GM23338 (cell line): Measurements from ENCODE around the gene SYCP3. TPM values are rescaled to one million over a fixed set of nuclear protein-coding genes. Genes with fewer than 3 reads are reported as not detected.

Source experiments
- ATAC-seq: fragments of 200-7000 bp; cut with Tn5 transposase; 3 replicates; pipeline ENCODE4 v1.9.1; 2020
- DNase-seq: peaks from one replicate; pipeline ENCODE4 v3.0.0-alpha.2; 2015; ENCODE audit warnings: low spot score
- H2AFZ ChIP-seq: fragments of 200-600 bp; sonication (generic); 2 replicates; pipeline ENCODE4 v1.8.0; 2016; ENCODE audit warnings: antibody characterized with exemption, mild to moderate bottlenecking, moderate library complexity
- H3F3A ChIP-seq: fragments of 200-600 bp; sonication (generic); replicated peaks from 2 replicates; pipeline ENCODE4 v1.8.0; 2017; ENCODE audit warnings: antibody characterized with exemption, mixed run types, low read depth
- H3K27ac ChIP-seq: fragments of 200-600 bp; sonication (generic); 2 replicates; pipeline ENCODE4 v1.6.1; 2016; ENCODE audit warnings: low read depth
- H3K27me3 ChIP-seq: fragments of 200-600 bp; sonication (generic); 2 replicates; pipeline ENCODE4 v1.8.0; 2016; ENCODE audit warnings: mild to moderate bottlenecking, mixed run types, moderate library complexity; ENCODE audit not compliant: insufficient read depth
- H3K36me3 ChIP-seq: fragments of 200-600 bp; sonication (generic); 2 replicates; pipeline ENCODE4 v1.8.0; 2016; ENCODE audit warnings: mild to moderate bottlenecking; ENCODE audit not compliant: insufficient read depth
- H3K4me1 ChIP-seq: fragments of 200-600 bp; sonication (generic); 2 replicates; pipeline ENCODE4 v1.8.0; 2016; ENCODE audit warnings: mild to moderate bottlenecking, moderate library complexity; ENCODE audit not compliant: insufficient read depth
- H3K4me2 ChIP-seq: fragments of 200-600 bp; sonication (generic); 2 replicates; pipeline ENCODE4 v1.7.1; 2017; ENCODE audit warnings: mixed run types
- H3K4me3 ChIP-seq: fragments of 200-600 bp; sonication (generic); 2 replicates; pipeline ENCODE4 v1.6.1; 2016; ENCODE audit warnings: mixed run types
- H3K79me2 ChIP-seq: fragments of 200-600 bp; sonication (generic); replicated peaks from 2 replicates; pipeline ENCODE4 v1.8.0; 2017; ENCODE audit warnings: mild to moderate bottlenecking; ENCODE audit not compliant: insufficient read depth
- H3K9me2 ChIP-seq: fragments of 200-600 bp; sonication (generic); 2 replicates; pipeline ENCODE4 v1.8.0; 2017; ENCODE audit not compliant: insufficient read depth
- H4K20me1 ChIP-seq: fragments of 200-600 bp; sonication (generic); replicated peaks from 2 replicates; pipeline ENCODE4 v1.8.0; 2017; ENCODE audit warnings: mild to moderate bottlenecking; ENCODE audit not compliant: insufficient read depth
- H3K27ac Mint-ChIP-seq: 2 replicates; pipeline ENCODE4 v1.8.0; 2020; ENCODE audit warnings: inconsistent platforms, mild to moderate bottlenecking, moderate library complexity, mixed read lengths
- H3K27me3 Mint-ChIP-seq: 3 replicates; pipeline ENCODE4 v1.8.0; 2022; ENCODE audit warnings: low read depth, mild to moderate bottlenecking, moderate library complexity, mixed read lengths, inconsistent platforms; ENCODE audit not compliant: insufficient read depth, poor library complexity
- H3K36me3 Mint-ChIP-seq: 3 replicates; pipeline ENCODE4 v1.8.0; 2021; ENCODE audit warnings: low read depth, mild to moderate bottlenecking, inconsistent platforms, moderate library complexity, mixed read lengths
- H3K4me1 Mint-ChIP-seq: 3 replicates; pipeline ENCODE4 v1.8.0; 2020; ENCODE audit warnings: mild to moderate bottlenecking, inconsistent platforms, mixed read lengths
- H3K4me3 Mint-ChIP-seq: 3 replicates; pipeline ENCODE4 v1.8.0; 2021; ENCODE audit warnings: moderate library complexity, mild to moderate bottlenecking, inconsistent platforms, mixed read lengths
- H3K9me3 Mint-ChIP-seq: 3 replicates; pipeline ENCODE4 v1.8.0; 2020; ENCODE audit warnings: moderate library complexity, mild to moderate bottlenecking, inconsistent platforms, mixed read lengths
- CREB1 ChIP-seq: fragments of 250-450 bp; sonication (Bioruptor Pico); IDR thresholded peaks from 2 replicates; pipeline ENCODE4 v1.5.0; 2020; ENCODE audit warnings: low read depth, mild to moderate bottlenecking, moderate library complexity
- EZH2 ChIP-seq: fragments of 200-600 bp; sonication (generic); IDR thresholded peaks from one replicate; pipeline ENCODE4 v1.8.0; 2017; ENCODE audit warnings: antibody characterized with exemption, mild to moderate bottlenecking, low read depth; ENCODE audit not compliant: unreplicated experiment
- EZH2phosphoT487 ChIP-seq: fragments of 200-600 bp; sonication (generic); IDR thresholded peaks from one replicate; pipeline ENCODE4 v1.8.1; 2018; ENCODE audit warnings: antibody characterized with exemption; ENCODE audit not compliant: unreplicated experiment
- JUNB ChIP-seq: IDR thresholded peaks from one replicate; pipeline ENCODE4 v1.6.1; 2016; ENCODE audit warnings: antibody characterized with exemption; ENCODE audit not compliant: unreplicated experiment
- NANOG ChIP-seq: IDR thresholded peaks from 2 replicates; pipeline ENCODE4 v1.6.1; 2016; ENCODE audit warnings: antibody characterized with exemption, borderline replicate concordance
- POLR2AphosphoS5 ChIP-seq: IDR thresholded peaks from 2 replicates; pipeline ENCODE4 v1.6.1; 2016; ENCODE audit warnings: antibody characterized with exemption, low read depth
- STAT1 ChIP-seq: IDR thresholded peaks from one replicate; pipeline ENCODE4 v1.6.1; 2016; ENCODE audit warnings: antibody characterized with exemption; ENCODE audit not compliant: unreplicated experiment
- ZNF114 ChIP-seq: fragments of 250-450 bp; sonication (Bioruptor Pico); IDR thresholded peaks from 2 replicates; pipeline ENCODE4 v1.5.0; 2020; ENCODE audit warnings: mild to moderate bottlenecking, moderate library complexity
- ZNF331 ChIP-seq: fragments of 250-450 bp; sonication (Bioruptor Pico); IDR thresholded peaks from 2 replicates; pipeline ENCODE4 v1.5.0; 2020; ENCODE audit warnings: low read depth, mild to moderate bottlenecking, moderate library complexity
- polyA plus RNA-seq: library from polyadenylated mRNA; unstranded; fragments of >200 nt; fragmentation: Nextera tagmentation; extraction: Ambion mirVana; gene quantifications from 2 replicates; pipeline ENCODE4 v1.2.1, GENCODE V29; 2016
- total RNA-seq: library from RNA; depleted of rRNA; stranded (reverse); fragments of >200 nt; shearing (Covaris generic); gene quantifications from 2 replicates; pipeline ENCODE4 v1.2.3, GENCODE V29; 2014
- TF ChIP-seq, protein P1 (sequence below), 2 experiments: fragments of 200-600 bp in 1 of 2; sonication (generic) in 1 of 2; conservative IDR thresholded peaks; 2 replicates each; pipeline versions ENCODE4 v1.5.1 to v1.6.1; 2016 to 2017; ENCODE audit warnings: antibody characterized with exemption in 2 of 2, low read depth in 2 of 2, mild to moderate bottlenecking in 2 of 2, moderate library complexity in 1 of 2
- TF ChIP-seq, protein P2 (sequence below): IDR thresholded peaks from 2 replicates; pipeline ENCODE4 v1.6.1; 2016; ENCODE audit warnings: antibody characterized with exemption
- TF ChIP-seq, protein P3 (sequence below): fragments of 250-450 bp; sonication (Bioruptor Pico); IDR thresholded peaks from 2 replicates; pipeline ENCODE4 v1.5.0; 2020; ENCODE audit warnings: mild to moderate bottlenecking, moderate library complexity
- TF ChIP-seq, protein P4 (sequence below): IDR thresholded peaks from one replicate; pipeline ENCODE4 v1.6.1; 2018; ENCODE audit warnings: antibody characterized with exemption; ENCODE audit not compliant: unreplicated experiment

SYCP3 gene
- total and polyA plus RNA-seq, 2 experiments from 2014 or later, result 0.07 to 1.5 TPM

DNA sequence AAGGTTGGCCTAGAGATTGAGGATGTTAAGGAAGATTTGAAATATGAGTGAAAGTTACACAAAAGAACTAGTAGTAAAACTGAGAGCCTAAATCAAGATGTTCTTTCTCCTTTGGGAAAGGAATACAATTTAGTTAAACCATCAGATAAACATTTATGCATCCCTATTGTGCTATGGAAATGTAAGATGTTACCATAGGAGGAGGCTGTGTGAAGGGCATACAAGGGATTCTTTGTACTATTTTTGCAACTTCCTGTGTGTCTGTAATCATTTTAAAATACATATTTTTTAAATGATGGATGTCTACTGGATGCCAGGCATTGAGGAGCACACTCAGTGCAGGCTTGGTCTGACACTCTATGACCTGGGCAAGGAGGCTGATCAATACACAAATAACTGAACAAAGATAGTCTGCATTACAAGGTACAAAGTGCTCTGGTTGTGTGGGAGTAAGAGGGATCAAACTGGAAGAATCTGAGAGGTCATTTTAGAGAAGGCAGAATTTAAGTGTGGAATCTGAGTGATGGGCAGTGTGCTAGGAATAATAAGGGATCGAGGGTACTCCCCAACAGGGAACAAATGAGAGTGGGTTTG, 47.7 kb downstream of the SYCP3 start:
- Mint-ChIP-seq H3K27me3 (peaks cover 9% of the 10 kb centered on the region), H3K27ac (no peak overlapping the region), H3K36me3 (no peaks in the 10 kb centered on the region), H3K4me1 (peaks cover 2% of the 10 kb centered on the region), H3K4me3 (no peak overlapping the region), H3K9me3 (no peaks in the 10 kb centered on the region; the same call in 2 of the 3 replicates)
- ATAC-seq (no peak), DNase-seq (no peak)
- Histone ChIP-seq H3K9me2 (no peaks in the 10 kb centered on the region), H3K36me3 (no peaks in the 10 kb centered on the region), H3K79me2 (no peaks in the 10 kb centered on the region), H4K20me1 (no peaks in the 10 kb centered on the region), H2AFZ (peak overlapping the region; percentile 52; the same call in 1 of the 2 replicates), H3K4me1 (peaks cover 3% of the 10 kb centered on the region; the same call in 1 of the 2 replicates), H3K4me3 (no peak overlapping the region), H3F3A (no peaks in the 10 kb centered on the region), H3K27me3 (peaks cover 18% of the 10 kb centered on the region), H3K27ac (no peak overlapping the region), H3K4me2 (no peak overlapping the region)
- no peak for TF ChIP-seq POLR2AphosphoS5
- no peak for TF ChIP-seq CREB1 (CRISPR knock-in tag)
- TF ChIP-seq, protein P1, sequence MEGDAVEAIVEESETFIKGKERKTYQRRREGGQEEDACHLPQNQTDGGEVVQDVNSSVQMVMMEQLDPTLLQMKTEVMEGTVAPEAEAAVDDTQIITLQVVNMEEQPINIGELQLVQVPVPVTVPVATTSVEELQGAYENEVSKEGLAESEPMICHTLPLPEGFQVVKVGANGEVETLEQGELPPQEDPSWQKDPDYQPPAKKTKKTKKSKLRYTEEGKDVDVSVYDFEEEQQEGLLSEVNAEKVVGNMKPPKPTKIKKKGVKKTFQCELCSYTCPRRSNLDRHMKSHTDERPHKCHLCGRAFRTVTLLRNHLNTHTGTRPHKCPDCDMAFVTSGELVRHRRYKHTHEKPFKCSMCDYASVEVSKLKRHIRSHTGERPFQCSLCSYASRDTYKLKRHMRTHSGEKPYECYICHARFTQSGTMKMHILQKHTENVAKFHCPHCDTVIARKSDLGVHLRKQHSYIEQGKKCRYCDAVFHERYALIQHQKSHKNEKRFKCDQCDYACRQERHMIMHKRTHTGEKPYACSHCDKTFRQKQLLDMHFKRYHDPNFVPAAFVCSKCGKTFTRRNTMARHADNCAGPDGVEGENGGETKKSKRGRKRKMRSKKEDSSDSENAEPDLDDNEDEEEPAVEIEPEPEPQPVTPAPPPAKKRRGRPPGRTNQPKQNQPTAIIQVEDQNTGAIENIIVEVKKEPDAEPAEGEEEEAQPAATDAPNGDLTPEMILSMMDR (conservative IDR thresholded peaks at IDR 0.05; ENCODE audit: low read depth in 2 of 2), result no peak
- TF ChIP-seq JUNB, result no peak
- no peak for TF ChIP-seq ZNF114 (CRISPR knock-in tag)
- TF ChIP-seq, protein P2, sequence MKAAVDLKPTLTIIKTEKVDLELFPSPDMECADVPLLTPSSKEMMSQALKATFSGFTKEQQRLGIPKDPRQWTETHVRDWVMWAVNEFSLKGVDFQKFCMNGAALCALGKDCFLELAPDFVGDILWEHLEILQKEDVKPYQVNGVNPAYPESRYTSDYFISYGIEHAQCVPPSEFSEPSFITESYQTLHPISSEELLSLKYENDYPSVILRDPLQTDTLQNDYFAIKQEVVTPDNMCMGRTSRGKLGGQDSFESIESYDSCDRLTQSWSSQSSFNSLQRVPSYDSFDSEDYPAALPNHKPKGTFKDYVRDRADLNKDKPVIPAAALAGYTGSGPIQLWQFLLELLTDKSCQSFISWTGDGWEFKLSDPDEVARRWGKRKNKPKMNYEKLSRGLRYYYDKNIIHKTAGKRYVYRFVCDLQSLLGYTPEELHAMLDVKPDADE, result no peak
- TF ChIP-seq, protein P3, sequence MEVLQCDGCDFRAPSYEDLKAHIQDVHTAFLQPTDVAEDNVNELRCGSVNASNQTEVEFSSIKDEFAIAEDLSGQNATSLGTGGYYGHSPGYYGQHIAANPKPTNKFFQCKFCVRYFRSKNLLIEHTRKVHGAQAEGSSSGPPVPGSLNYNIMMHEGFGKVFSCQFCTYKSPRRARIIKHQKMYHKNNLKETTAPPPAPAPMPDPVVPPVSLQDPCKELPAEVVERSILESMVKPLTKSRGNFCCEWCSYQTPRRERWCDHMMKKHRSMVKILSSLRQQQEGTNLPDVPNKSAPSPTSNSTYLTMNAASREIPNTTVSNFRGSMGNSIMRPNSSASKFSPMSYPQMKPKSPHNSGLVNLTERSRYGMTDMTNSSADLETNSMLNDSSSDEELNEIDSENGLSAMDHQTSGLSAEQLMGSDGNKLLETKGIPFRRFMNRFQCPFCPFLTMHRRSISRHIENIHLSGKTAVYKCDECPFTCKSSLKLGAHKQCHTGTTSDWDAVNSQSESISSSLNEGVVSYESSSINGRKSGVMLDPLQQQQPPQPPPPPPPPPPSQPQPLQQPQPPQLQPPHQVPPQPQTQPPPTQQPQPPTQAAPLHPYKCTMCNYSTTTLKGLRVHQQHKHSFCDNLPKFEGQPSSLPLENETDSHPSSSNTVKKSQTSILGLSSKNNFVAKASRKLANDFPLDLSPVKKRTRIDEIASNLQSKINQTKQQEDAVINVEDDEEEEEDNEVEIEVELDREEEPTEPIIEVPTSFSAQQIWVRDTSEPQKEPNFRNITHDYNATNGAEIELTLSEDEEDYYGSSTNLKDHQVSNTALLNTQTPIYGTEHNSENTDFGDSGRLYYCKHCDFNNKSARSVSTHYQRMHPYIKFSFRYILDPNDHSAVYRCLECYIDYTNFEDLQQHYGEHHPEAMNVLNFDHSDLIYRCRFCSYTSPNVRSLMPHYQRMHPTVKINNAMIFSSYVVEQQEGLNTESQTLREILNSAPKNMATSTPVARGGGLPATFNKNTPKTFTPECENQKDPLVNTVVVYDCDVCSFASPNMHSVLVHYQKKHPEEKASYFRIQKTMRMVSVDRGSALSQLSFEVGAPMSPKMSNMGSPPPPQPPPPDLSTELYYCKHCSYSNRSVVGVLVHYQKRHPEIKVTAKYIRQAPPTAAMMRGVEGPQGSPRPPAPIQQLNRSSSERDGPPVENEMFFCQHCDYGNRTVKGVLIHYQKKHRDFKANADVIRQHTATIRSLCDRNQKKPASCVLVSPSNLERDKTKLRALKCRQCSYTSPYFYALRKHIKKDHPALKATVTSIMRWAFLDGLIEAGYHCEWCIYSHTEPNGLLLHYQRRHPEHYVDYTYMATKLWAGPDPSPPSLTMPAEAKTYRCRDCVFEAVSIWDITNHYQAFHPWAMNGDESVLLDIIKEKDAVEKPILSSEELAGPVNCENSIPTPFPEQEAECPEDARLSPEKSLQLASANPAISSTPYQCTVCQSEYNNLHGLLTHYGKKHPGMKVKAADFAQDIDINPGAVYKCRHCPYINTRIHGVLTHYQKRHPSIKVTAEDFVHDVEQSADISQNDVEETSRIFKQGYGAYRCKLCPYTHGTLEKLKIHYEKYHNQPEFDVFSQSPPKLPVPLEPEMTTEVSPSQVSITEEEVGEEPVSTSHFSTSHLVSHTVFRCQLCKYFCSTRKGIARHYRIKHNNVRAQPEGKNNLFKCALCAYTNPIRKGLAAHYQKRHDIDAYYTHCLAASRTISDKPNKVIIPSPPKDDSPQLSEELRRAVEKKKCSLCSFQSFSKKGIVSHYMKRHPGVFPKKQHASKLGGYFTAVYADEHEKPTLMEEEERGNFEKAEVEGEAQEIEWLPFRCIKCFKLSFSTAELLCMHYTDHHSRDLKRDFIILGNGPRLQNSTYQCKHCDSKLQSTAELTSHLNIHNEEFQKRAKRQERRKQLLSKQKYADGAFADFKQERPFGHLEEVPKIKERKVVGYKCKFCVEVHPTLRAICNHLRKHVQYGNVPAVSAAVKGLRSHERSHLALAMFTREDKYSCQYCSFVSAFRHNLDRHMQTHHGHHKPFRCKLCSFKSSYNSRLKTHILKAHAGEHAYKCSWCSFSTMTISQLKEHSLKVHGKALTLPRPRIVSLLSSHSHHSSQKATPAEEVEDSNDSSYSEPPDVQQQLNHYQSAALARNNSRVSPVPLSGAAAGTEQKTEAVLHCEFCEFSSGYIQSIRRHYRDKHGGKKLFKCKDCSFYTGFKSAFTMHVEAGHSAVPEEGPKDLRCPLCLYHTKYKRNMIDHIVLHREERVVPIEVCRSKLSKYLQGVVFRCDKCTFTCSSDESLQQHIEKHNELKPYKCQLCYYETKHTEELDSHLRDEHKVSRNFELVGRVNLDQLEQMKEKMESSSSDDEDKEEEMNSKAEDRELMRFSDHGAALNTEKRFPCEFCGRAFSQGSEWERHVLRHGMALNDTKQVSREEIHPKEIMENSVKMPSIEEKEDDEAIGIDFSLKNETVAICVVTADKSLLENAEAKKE, result no peak
- TF ChIP-seq EZH2, result no peak
- TF ChIP-seq, protein P4, sequence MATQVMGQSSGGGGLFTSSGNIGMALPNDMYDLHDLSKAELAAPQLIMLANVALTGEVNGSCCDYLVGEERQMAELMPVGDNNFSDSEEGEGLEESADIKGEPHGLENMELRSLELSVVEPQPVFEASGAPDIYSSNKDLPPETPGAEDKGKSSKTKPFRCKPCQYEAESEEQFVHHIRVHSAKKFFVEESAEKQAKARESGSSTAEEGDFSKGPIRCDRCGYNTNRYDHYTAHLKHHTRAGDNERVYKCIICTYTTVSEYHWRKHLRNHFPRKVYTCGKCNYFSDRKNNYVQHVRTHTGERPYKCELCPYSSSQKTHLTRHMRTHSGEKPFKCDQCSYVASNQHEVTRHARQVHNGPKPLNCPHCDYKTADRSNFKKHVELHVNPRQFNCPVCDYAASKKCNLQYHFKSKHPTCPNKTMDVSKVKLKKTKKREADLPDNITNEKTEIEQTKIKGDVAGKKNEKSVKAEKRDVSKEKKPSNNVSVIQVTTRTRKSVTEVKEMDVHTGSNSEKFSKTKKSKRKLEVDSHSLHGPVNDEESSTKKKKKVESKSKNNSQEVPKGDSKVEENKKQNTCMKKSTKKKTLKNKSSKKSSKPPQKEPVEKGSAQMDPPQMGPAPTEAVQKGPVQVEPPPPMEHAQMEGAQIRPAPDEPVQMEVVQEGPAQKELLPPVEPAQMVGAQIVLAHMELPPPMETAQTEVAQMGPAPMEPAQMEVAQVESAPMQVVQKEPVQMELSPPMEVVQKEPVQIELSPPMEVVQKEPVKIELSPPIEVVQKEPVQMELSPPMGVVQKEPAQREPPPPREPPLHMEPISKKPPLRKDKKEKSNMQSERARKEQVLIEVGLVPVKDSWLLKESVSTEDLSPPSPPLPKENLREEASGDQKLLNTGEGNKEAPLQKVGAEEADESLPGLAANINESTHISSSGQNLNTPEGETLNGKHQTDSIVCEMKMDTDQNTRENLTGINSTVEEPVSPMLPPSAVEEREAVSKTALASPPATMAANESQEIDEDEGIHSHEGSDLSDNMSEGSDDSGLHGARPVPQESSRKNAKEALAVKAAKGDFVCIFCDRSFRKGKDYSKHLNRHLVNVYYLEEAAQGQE, result no peak
- no peak for TF ChIP-seq NANOG
- TF ChIP-seq STAT1, result no peak
- no peak for TF ChIP-seq ZNF331 (CRISPR knock-in tag)
- TF ChIP-seq EZH2phosphoT487, result no peak
